NB4 (cell line): ENCODE measurements around the gene SLC5A4.

ENCODE experiments used
- DNase-seq: peaks from one replicate; pipeline ENCODE4 v3.0.0; 2010; ENCODE audit warnings: low read depth
- H3K4me3 ChIP-seq: one replicate; pipeline ENCODE4 v1.5.1; 2011; ENCODE audit warnings: mild to moderate bottlenecking, low read depth, low read length, moderate library complexity
- CTCF ChIP-seq: IDR thresholded peaks from one replicate; pipeline ENCODE4 v1.5.1; 2012; ENCODE audit warnings: low read depth, low read length
- MYC ChIP-seq: IDR thresholded peaks from 2 replicates; pipeline ENCODE4 v1.6.1; 2011; ENCODE audit warnings: low read depth, low read length
- POLR2A ChIP-seq: IDR thresholded peaks from 2 replicates; pipeline ENCODE4 v1.6.1; 2011; ENCODE audit warnings: mild to moderate bottlenecking; ENCODE audit not compliant: insufficient read length; ENCODE audit errors: extremely low read depth
- TF ChIP-seq, protein P1 (sequence below): IDR thresholded peaks from 2 replicates; pipeline ENCODE4 v1.6.1; 2011; ENCODE audit warnings: low read depth, low read length

SLC5A4 gene

DNA sequence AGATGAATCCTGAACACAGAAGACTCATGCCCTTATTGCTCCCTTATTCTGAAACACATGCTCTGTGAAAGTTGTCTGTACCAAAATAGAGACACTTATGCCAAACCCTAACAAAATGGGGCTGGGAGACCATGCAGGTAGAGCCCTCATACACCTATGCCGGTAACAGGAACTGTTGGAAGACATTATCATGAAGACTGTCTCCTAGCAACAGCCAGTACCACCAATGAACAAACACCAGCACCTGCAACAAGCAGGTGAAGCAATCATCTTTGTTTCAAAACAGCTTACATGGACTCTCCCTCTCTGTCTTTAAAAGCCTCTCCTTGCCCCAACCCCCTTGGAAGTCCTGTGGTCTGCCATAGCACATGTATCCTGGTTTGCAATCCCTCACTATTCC is 17.2 kb downstream of the SLC5A4 start:
- no peak for TF ChIP-seq CTCF
- TF ChIP-seq, protein P1, sequence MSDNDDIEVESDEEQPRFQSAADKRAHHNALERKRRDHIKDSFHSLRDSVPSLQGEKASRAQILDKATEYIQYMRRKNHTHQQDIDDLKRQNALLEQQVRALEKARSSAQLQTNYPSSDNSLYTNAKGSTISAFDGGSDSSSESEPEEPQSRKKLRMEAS, result no peak
- no peak for TF ChIP-seq POLR2A
- no peak for TF ChIP-seq MYC
- H3K4me3 ChIP-seq, result no peak overlapping the region
- no peak for DNase-seq

DNA sequence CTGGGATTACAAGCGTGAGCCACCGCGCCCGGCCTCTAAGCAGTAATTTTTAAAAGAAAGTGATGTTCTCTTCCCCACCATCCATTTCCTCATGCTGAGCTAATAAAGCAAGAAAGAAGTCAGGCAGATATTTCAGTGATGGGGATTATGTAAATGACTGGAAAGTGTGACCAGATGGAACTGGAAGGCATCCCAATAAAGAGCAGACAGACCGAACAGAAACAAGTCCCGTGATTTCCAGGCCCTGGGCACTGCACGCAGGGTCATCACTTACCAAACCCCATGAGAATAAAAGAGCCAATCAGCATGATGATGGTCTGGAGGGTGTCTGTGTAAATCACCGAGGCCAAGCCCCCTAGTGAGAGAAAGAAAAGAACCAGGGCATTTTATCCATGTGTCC is 18.2 kb downstream of the SLC5A4 start:
- H3K4me3 ChIP-seq, result no peak overlapping the region
- TF ChIP-seq MYC (no peak), POLR2A (no peak), CTCF (no peak)
- TF ChIP-seq, protein P1, result no peak
- no peak for DNase-seq

- no peak overlapping the region for H3K4me3 ChIP-seq
- no peak for TF ChIP-seq CTCF
- TF ChIP-seq, protein P1, result no peak
- no peak for TF ChIP-seq POLR2A
- no peak for TF ChIP-seq MYC
- DNase-seq, result no peak
Measured at GRCh38 chr22:32233091-32233490, 22.1 kb downstream of the SLC5A4 start.

- no peak for TF ChIP-seq POLR2A
- no peak for TF ChIP-seq CTCF
- no peak for TF ChIP-seq MYC
- TF ChIP-seq, protein P1, result no peak
- no peak overlapping the region for H3K4me3 ChIP-seq
- no peak for DNase-seq
Measured at GRCh38 chr22:32232191-32232830, 22.8 kb downstream of the SLC5A4 start.

DNA sequence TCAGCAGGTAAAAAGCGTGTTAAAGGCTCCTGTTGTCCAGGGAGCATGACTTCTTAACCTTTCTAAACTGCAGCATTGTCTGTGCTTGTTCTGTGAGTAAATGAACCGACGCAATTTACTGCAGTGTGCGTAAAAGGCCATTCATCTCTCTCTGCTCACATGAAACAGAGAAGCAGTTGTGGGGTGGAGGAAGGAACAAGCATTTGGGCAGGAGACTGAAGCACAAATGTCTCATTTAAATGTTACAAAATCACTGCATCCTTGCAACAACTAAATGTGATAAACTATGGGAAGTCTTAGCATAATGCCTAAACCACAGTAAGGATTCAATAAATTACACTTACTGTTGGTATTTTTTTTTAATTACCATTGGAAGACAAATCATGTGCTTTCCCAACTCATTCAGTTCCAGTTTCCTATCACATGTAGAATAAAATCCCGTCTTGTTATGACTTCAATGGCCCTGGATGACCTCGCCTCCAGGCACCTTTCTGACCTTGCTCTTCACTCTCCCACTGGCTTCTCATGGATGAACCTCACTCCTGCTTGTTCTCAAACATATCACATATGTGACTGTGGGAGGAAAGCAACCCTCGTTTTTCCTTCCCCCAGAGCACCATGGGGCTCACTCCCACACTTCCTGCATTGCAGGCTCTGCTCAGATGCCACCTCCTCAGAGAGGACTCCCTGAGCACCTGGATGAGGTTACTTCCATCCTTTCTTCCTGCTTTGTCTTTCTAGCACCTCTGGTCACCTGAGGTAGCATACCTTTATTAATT is 28.6 kb downstream of the SLC5A4 start:
- no peak for DNase-seq
- no peak overlapping the region for H3K4me3 ChIP-seq
- TF ChIP-seq CTCF (no peak), POLR2A (no peak), MYC (no peak)
- TF ChIP-seq, protein P1, result no peak
